ENCODE results near the gene MYOT.
"Not testable (repeated sequence)": the region's sequence is repeated elsewhere in the genome, so short reads cannot be mapped to it uniquely, and the experiment has no call there.

Gene MYOT

DNA sequence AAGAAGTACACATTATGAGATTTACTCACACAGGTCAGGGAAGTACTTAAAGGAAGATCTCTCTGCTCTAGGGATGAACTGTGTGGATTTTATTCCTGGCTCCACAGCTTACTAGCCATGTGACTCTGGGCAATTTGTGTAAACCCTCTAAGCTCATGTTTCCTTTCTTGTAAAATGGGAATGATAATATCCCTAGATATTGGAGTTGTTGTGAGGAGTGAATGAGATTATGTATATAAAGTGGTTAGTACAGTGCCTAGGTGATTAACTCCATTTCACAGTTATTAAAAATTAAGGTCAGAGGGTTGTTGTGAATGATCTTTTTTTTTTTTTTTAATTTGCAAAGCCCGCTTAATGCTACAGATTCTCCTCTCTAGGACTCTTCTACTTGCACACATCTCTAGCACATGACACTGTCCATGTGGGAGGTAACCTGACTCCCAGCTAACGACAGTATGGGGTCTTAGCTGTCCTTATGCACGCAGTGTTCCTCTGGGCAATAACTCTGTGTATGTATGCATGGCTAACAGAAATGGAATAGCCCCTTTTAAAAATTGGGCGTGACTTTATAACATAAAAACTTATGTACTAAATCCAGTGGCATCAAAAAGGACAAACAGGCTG lies 23.9 kb upstream of the MYOT start:
- Histone ChIP-seq H3K4me2 (ENCODE audit: low read length) (no peak overlapping the region), H3K79me2 (no peaks in the 10 kb centered on the region), H3K27ac (peak overlapping the region; percentile 9), H2AFZ (no peak overlapping the region), H3K36me3 (ENCODE audit: control insufficient read depth, insufficient read depth, low read length) (no peaks in the 10 kb centered on the region), H3K9ac (no peak overlapping the region), H3K4me1 (peaks cover 27% of the 10 kb centered on the region), H3K4me3 (ENCODE audit: low read depth, low read length) (no peak overlapping the region), H3K9me3 (ENCODE audit: control insufficient read depth, low read length) (no peaks in the 10 kb centered on the region), H3K27me3 (ENCODE audit: control insufficient read depth, insufficient read depth, low read length) (no peaks in the 10 kb centered on the region)
- TF ChIP-seq, protein P1, sequence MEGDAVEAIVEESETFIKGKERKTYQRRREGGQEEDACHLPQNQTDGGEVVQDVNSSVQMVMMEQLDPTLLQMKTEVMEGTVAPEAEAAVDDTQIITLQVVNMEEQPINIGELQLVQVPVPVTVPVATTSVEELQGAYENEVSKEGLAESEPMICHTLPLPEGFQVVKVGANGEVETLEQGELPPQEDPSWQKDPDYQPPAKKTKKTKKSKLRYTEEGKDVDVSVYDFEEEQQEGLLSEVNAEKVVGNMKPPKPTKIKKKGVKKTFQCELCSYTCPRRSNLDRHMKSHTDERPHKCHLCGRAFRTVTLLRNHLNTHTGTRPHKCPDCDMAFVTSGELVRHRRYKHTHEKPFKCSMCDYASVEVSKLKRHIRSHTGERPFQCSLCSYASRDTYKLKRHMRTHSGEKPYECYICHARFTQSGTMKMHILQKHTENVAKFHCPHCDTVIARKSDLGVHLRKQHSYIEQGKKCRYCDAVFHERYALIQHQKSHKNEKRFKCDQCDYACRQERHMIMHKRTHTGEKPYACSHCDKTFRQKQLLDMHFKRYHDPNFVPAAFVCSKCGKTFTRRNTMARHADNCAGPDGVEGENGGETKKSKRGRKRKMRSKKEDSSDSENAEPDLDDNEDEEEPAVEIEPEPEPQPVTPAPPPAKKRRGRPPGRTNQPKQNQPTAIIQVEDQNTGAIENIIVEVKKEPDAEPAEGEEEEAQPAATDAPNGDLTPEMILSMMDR (IDR thresholded peaks at IDR 0.05) = no peak

DNA sequence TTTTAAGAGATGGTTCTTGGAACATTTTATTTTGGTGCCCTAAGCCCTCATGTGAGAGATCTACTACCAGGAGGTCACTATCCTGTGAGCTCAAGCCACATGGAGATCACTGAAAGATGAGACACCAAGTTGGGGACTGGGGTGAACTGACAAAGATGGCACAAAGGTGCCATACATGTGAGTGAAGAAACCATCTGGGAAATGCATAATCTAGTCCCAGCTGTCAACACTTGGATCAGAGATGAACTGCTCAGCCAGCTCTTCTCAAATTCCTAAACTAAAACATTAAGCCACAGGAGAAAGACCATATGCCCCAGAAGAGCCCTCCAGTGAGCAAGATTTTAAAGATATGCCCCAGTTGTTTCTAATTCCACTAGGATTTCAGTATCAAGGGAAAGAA lies 22.2 kb upstream of the MYOT start:
- H3K27me3 ChIP-seq (ENCODE audit: control insufficient read depth, insufficient read depth, low read length) = no peaks in the 10 kb centered on the region
- no peaks in the 10 kb centered on the region for H3K36me3 ChIP-seq (ENCODE audit: control insufficient read depth, insufficient read depth, low read length)
- TF ChIP-seq, protein P1 (IDR thresholded peaks at IDR 0.05) = no peak
- H2AFZ ChIP-seq = peak overlapping the region; percentile 4
- no peak overlapping the region for H3K4me2 ChIP-seq (ENCODE audit: low read length)
- H3K27ac ChIP-seq = peak overlapping the region; percentile 34
- H3K4me1 ChIP-seq = peaks cover 29% of the 10 kb centered on the region
- no peak overlapping the region for H3K9ac ChIP-seq
- H3K4me3 ChIP-seq (ENCODE audit: low read depth, low read length) = no peak overlapping the region
- H3K9me3 ChIP-seq (ENCODE audit: control insufficient read depth, low read length) = no peaks in the 10 kb centered on the region
- H3K79me2 ChIP-seq = no peaks in the 10 kb centered on the region

DNA sequence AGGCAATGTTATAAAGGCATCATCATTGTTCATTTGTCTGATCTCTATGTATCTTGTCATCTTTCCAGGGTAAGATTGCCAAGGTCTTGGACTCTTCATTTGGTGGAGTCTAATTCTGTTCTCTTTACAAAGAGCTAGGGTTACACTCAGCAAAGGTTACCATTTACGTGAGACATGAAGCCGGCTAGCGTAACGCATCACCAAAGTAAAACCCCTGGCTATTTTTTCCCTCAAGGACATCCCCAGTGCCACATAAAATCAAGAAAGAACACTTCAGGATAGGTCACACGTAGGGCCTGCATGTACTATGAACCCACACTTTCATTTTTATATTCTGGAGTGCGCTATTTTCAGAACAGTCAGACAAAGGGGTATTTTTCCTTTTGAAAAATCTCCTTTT lies 20.0 kb upstream of the MYOT start:
- H3K4me3 ChIP-seq (ENCODE audit: low read depth, low read length) = no peak overlapping the region
- no peak overlapping the region for H3K4me2 ChIP-seq (ENCODE audit: low read length)
- H3K4me1 ChIP-seq = peaks cover 34% of the 10 kb centered on the region
- H3K27ac ChIP-seq = peak overlapping the region; percentile 68
- H3K27me3 ChIP-seq (ENCODE audit: control insufficient read depth, insufficient read depth, low read length) = no peaks in the 10 kb centered on the region
- TF ChIP-seq, protein P1 (IDR thresholded peaks at IDR 0.05) = no peak
- H3K36me3 ChIP-seq (ENCODE audit: control insufficient read depth, insufficient read depth, low read length) = no peaks in the 10 kb centered on the region
- H3K9me3 ChIP-seq (ENCODE audit: control insufficient read depth, low read length) = no peaks in the 10 kb centered on the region
- no peaks in the 10 kb centered on the region for H3K79me2 ChIP-seq
- peak overlapping the region; percentile 63 for H2AFZ ChIP-seq
- no peak overlapping the region for H3K9ac ChIP-seq

DNA sequence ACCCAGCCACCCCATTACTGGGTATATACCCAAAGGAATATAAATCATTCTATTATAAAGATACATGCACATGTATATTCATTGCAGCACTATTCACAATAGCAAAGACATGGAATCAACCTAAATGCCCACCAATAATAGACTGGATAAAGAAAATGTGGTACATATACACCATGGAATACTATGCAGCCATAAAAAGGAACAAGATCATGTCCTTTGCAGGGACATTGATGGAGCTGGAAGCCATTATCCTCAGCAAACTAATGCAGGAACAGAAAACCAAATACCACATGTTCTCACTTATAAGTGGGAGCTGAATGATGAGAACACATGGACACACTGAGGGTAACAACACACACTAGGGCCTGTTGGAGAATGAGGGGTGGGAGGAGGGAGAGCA lies 14.5 kb upstream of the MYOT start:
- H3K79me2 ChIP-seq; H3K4me2 ChIP-seq (ENCODE audit: low read length); H3K36me3 ChIP-seq (ENCODE audit: control insufficient read depth, insufficient read depth, low read length); H3K9me3 ChIP-seq (ENCODE audit: control insufficient read depth, low read length); H2AFZ ChIP-seq; H3K4me3 ChIP-seq (ENCODE audit: low read depth, low read length); H3K27ac ChIP-seq; H3K27me3 ChIP-seq (ENCODE audit: control insufficient read depth, insufficient read depth, low read length); H3K9ac ChIP-seq: not testable (repeated sequence)
- H3K4me1 ChIP-seq = peaks cover 34% of the 10 kb centered on the region

DNA sequence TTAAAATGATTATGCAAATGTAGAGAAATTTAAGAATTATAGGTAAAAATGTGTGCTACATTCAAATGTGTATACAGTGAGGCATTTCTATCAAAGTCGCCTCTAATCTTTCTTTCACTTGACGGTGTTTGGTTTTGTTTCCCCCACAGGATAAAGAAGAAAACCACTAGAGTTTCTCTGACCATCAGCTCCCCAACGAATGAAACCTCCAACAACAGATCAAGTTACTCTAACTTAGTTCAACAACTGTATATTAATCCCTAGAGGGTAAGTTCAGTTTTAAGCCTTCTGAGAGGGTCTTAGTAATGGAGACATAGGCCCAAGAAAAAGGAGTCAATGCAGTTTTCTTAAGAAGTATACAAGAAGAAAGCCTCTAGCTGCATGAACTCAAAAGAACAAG lies 11.5 kb upstream of the MYOT start:
- TF ChIP-seq, protein P1 (IDR thresholded peaks at IDR 0.05) = no peak
- no peaks in the 10 kb centered on the region for H3K36me3 ChIP-seq (ENCODE audit: control insufficient read depth, insufficient read depth, low read length)
- H2AFZ ChIP-seq = peak overlapping the region; percentile 33
- H3K27ac ChIP-seq = no peak overlapping the region
- no peaks in the 10 kb centered on the region for H3K9me3 ChIP-seq (ENCODE audit: control insufficient read depth, low read length)
- no peak overlapping the region for H3K9ac ChIP-seq
- no peaks in the 10 kb centered on the region for H3K79me2 ChIP-seq
- H3K4me3 ChIP-seq (ENCODE audit: low read depth, low read length) = no peak overlapping the region
- H3K4me1 ChIP-seq = peaks cover 29% of the 10 kb centered on the region
- H3K4me2 ChIP-seq (ENCODE audit: low read length) = no peak overlapping the region
- no peaks in the 10 kb centered on the region for H3K27me3 ChIP-seq (ENCODE audit: control insufficient read depth, insufficient read depth, low read length)
